Measurements from ENCODE around the gene SIK1.

SIK1 gene

GRCh38 chr21:43365611-43366426 is 61.1 kb downstream of the SIK1 start:
- DNase-seq: no peak

DNA sequence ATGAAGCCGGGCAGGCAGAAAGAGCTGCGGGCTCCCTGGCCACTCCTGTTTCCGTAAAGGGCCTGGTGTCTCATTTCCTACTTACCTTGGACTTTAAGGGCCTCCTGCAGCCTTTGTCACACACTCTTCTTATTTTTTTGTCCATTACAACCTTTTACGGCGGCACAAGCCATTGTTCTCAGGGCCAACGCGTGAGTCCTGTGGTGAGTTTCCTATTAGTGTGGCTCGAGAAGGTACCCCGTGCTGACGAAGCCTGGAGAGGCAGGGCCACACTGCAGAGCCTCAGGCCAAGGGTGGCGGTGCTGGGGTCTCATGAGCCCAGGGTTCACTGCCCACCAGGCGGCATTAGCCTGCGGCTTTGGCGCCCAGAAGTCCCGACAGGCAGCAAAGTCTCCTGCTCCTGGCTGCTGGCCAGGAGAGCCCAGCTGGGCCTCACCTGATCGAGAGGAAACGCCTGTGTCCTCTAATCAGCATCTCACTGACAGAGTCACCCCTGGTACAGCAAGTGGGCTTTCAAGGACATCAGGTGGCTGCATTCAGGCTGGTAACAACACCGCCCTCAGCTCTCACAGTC is 62.0 kb downstream of the SIK1 start:
- DNase-seq: no peak

Data from bone marrow (tissue), 2 donors.